ENCODE data around the gene TMEM143.
"Not testable (repeated sequence)": the region's sequence is repeated elsewhere in the genome, so short reads cannot be mapped to it uniquely, and the experiment has no call there.

Gene TMEM143

GRCh38 chr19:48363810-48364597 is at the start of gene TMEM143, which contains the start of gene SYNGR4:
TSS of gene TMEM143 (minus strand) at chr19:48363940. CDS start at chr19:48363920, 20 bp downstream.
TSS of gene SYNGR4 (plus strand) at chr19:48364367. CDS start at chr19:48365843, 1,476 bp downstream.
- DNase-seq (ENCODE audit: low spot score): peak; percentile 100

- DNase-seq (ENCODE audit: low spot score): no peak
Observed at GRCh38 chr19:48405850-48406249, 42.1 kb upstream of the TMEM143 start.

- no peak for DNase-seq (ENCODE audit: low spot score)
Observed at GRCh38 chr19:48405010-48405659, 41.4 kb upstream of the TMEM143 start.

- peak; percentile 76 for DNase-seq (ENCODE audit: low spot score)
Observed at GRCh38 chr19:48403606-48404005, 39.9 kb upstream of the TMEM143 start.

GRCh38 chr19:48401287-48401686 is 37.5 kb upstream of the TMEM143 start:
- no peak for DNase-seq (ENCODE audit: low spot score)

- DNase-seq (ENCODE audit: low spot score): no peak
Observed at GRCh38 chr19:48400018-48400742, 36.4 kb upstream of the TMEM143 start.

- DNase-seq (ENCODE audit: low spot score): peak; percentile 22
Observed at GRCh38 chr19:48398375-48399235, 34.9 kb upstream of the TMEM143 start.

- DNase-seq (ENCODE audit: low spot score): no peak
Observed at GRCh38 chr19:48398102-48398374, 34.3 kb upstream of the TMEM143 start.

GRCh38 chr19:48397263-48398101 is 33.7 kb upstream of the TMEM143 start:
- DNase-seq (ENCODE audit: low spot score): no peak

GRCh38 chr19:48396824-48397176 is 33.1 kb upstream of the TMEM143 start:
- no peak for DNase-seq (ENCODE audit: low spot score)

- no peak for DNase-seq (ENCODE audit: low spot score)
Observed at GRCh38 chr19:48396016-48396823, 32.5 kb upstream of the TMEM143 start.

GRCh38 chr19:48395499-48395898 is 31.8 kb upstream of the TMEM143 start:
- no peak for DNase-seq (ENCODE audit: low spot score)

- no peak for DNase-seq (ENCODE audit: low spot score)
Observed at GRCh38 chr19:48395170-48395455, 31.4 kb upstream of the TMEM143 start.

- DNase-seq (ENCODE audit: low spot score): no peak
Observed at GRCh38 chr19:48394331-48395169, 30.8 kb upstream of the TMEM143 start.

GRCh38 chr19:48393559-48394330 is 30.0 kb upstream of the TMEM143 start, which contains the start of gene GRIN2D:
TSS of gene GRIN2D (plus strand) at chr19:48393668. CDS start at chr19:48398393, 4,725 bp downstream.
- no peak for DNase-seq (ENCODE audit: low spot score)

GRCh38 chr19:48392860-48393558 is 29.3 kb upstream of the TMEM143 start:
- no peak for DNase-seq (ENCODE audit: low spot score)

GRCh38 chr19:48392006-48392344 is 28.2 kb upstream of the TMEM143 start:
- DNase-seq (ENCODE audit: low spot score): not testable (repeated sequence)

Data from Ammon's horn (tissue), 1 donor.